HepG2 (cell line): ENCODE data around the gene BSN. TPM values are rescaled to one million over a fixed set of nuclear protein-coding genes. Genes with fewer than 3 reads are reported as not detected.

ENCODE experiments used
- CREBL2 ChIP-seq: sonication (generic); formaldehyde crosslinking; IDR thresholded peaks from 2 replicates; pipeline ENCODE4 v1.8.1; 2023; ENCODE audit warnings: missing genetic modification reagents, mild to moderate bottlenecking, borderline replicate concordance
- GATAD2A ChIP-seq: IDR thresholded peaks from 2 replicates; pipeline ENCODE4 v1.6.1; 2016
- GRHL1 ChIP-seq: sonication (generic); formaldehyde crosslinking; conservative IDR thresholded peaks from 2 replicates; pipeline ENCODE4 v1.8.0; 2022; ENCODE audit warnings: missing genetic modification reagents
- JDP2 ChIP-seq: sonication (generic); formaldehyde crosslinking; IDR thresholded peaks from 2 replicates; pipeline ENCODE4 v1.8.1; 2022; ENCODE audit warnings: missing genetic modification reagents, borderline replicate concordance
- KLF16 ChIP-seq, 2 experiments: sonication (generic) in 1 of 2; formaldehyde crosslinking in 1 of 2; IDR thresholded peaks; 2 replicates each; pipeline versions ENCODE4 v1.6.1 to v1.8.0; 2016 to 2023; ENCODE audit warnings: missing genetic modification reagents in 2 of 2, missing compliant biosample characterization in 1 of 2
- MAFF ChIP-seq: IDR thresholded peaks from 2 replicates; pipeline ENCODE4 v1.6.1; 2011; ENCODE audit warnings: low read depth, low read length, improper control_type of control experiment
- MTF2 ChIP-seq: sonication (generic); formaldehyde crosslinking; IDR thresholded peaks from 2 replicates; pipeline ENCODE4 v1.5.0; 2020; ENCODE audit warnings: missing genetic modification reagents, borderline replicate concordance
- MXI1 ChIP-seq: IDR thresholded peaks from 3 replicates; pipeline ENCODE4 v1.6.1; 2012; ENCODE audit warnings: low read depth, low read length, inconsistent platforms, borderline replicate concordance
- NCOA2 ChIP-seq: sonication (generic); formaldehyde crosslinking; IDR thresholded peaks from 2 replicates; pipeline ENCODE4 v1.8.0; 2022; ENCODE audit warnings: inconsistent platforms
- RARA ChIP-seq: IDR thresholded peaks from 2 replicates; pipeline ENCODE4 v1.6.1; 2016; ENCODE audit warnings: missing genetic modification reagents, missing compliant biosample characterization
- SOX5 ChIP-seq: IDR thresholded peaks from 2 replicates; pipeline ENCODE4 v1.6.1; 2016; ENCODE audit warnings: borderline replicate concordance
- SP5 ChIP-seq: IDR thresholded peaks from 2 replicates; pipeline ENCODE4 v1.6.1; 2016; ENCODE audit warnings: low read depth, borderline replicate concordance
- SRF ChIP-seq: IDR thresholded peaks from 2 replicates; pipeline ENCODE4 v1.6.1; 2011; ENCODE audit warnings: mild to moderate bottlenecking, low read depth, low read length, moderate library complexity
- TBX2 ChIP-seq: sonication (generic); formaldehyde crosslinking; IDR thresholded peaks from 2 replicates; pipeline ENCODE4 v1.5.0; 2020; ENCODE audit warnings: missing genetic modification reagents, mild to moderate bottlenecking, borderline replicate concordance
- TEAD3 ChIP-seq: optimal IDR thresholded peaks from 2 replicates; pipeline ENCODE3; 2016; ENCODE audit warnings: borderline replicate concordance
- ZBTB46 ChIP-seq: sonication (generic); formaldehyde crosslinking; IDR thresholded peaks from 2 replicates; pipeline ENCODE4 v1.4.0; 2020; ENCODE audit warnings: mild to moderate bottlenecking, missing genetic modification reagents, borderline replicate concordance
- ZFP62 ChIP-seq: sonication (generic); formaldehyde crosslinking; IDR thresholded peaks from 2 replicates; pipeline ENCODE4 v1.4.0; 2020; ENCODE audit warnings: missing genetic modification reagents
- ZMYM2 ChIP-seq: sonication (generic); formaldehyde crosslinking; IDR thresholded peaks from 2 replicates; pipeline ENCODE4 v1.8.0; 2022; ENCODE audit warnings: mild to moderate bottlenecking, missing genetic modification reagents
- ZNF629 ChIP-seq: sonication (generic); formaldehyde crosslinking; conservative IDR thresholded peaks from 2 replicates; pipeline ENCODE4 v1.5.0; 2020; ENCODE audit warnings: missing genetic modification reagents
- ZNF746 ChIP-seq: sonication (generic); formaldehyde crosslinking; IDR thresholded peaks from 2 replicates; pipeline ENCODE4 v1.8.0; 2022; ENCODE audit warnings: mild to moderate bottlenecking, missing genetic modification reagents
- ZXDC ChIP-seq: sonication (generic); formaldehyde crosslinking; IDR thresholded peaks from 2 replicates; pipeline ENCODE4 v1.5.0; 2020; ENCODE audit warnings: mild to moderate bottlenecking, missing genetic modification reagents
- polyA plus RNA-seq, 8 experiments: library from polyadenylated mRNA; depleted of rRNA in 3 of 8; stranded (reverse) in 7 of 8; unstranded in 1 of 8; fragments of >200 nt; fragmentation: Illumina TruSeq in 4 of 8; extraction: Trizol in 4 of 8; gene quantifications; 2 replicates each; pipeline versions ENCODE4 v1.2.1 to v1.2.3, GENCODE V29; 2011 to 2016; ENCODE audit warnings: low read depth in 4 of 8, missing spikeins in 1 of 8, mixed read lengths in 1 of 8; ENCODE audit not compliant: insufficient read depth in 1 of 8
- total RNA-seq, 5 experiments: library from RNA; depleted of rRNA; stranded (reverse); fragments of >200 nt; fragmentation: Illumina TruSeq; extraction: Trizol; gene quantifications; 2 replicates each; pipeline ENCODE4 v1.2.3, GENCODE V29; 2016; ENCODE audit warnings: low read depth in 1 of 5

BSN gene
- total and polyA plus RNA-seq, 2 of the 13 experiments (the other 11 are each of a cell fraction or from before 2014, with no cell fraction given), result 0.42 to 0.86 TPM

- 0 out of 2 replicates have a peak, but pooled peaks have one; percentile 38 for TF ChIP-seq ZBTB46 (CRISPR knock-in tag)
- peak; percentile 65 for TF ChIP-seq GATAD2A
- TF ChIP-seq SP5, result peak; percentile 81
- TF ChIP-seq ZXDC, result no peak
- peak; percentile 21; the same call in 1 of the 2 replicates for TF ChIP-seq SOX5 (CRISPR knock-in tag)
- 0 out of 2 replicates have a peak, but pooled peaks have one; percentile 26 for TF ChIP-seq ZMYM2 (CRISPR knock-in tag)
- TF ChIP-seq MXI1, result no peak
- no peak for TF ChIP-seq GRHL1 (CRISPR knock-in tag)
- peak; percentile 77 for TF ChIP-seq RARA (CRISPR knock-in tag)
- no peak for TF ChIP-seq ZNF629 (CRISPR knock-in tag)
- TF ChIP-seq ZFP62 (CRISPR knock-in tag), result no peak
- no peak for TF ChIP-seq CREBL2 (CRISPR knock-in tag)
- peak; percentile 41; the same call in 1 of the 2 replicates for TF ChIP-seq NCOA2 (CRISPR knock-in tag)
- TF ChIP-seq ZNF746 (CRISPR knock-in tag), result peak; percentile 86
- peak; percentile 91 for TF ChIP-seq TEAD3 (CRISPR knock-in tag)
- no peak for TF ChIP-seq MTF2 (CRISPR knock-in tag)
- no peak for TF ChIP-seq MAFF
- 0 out of 4 replicates have a peak, but pooled peaks of 1 of the 2 experiments have one; percentile 28 for TF ChIP-seq KLF16 (CRISPR knock-in tag; IDR thresholded peaks at IDR 0.05)
- no peak for TF ChIP-seq JDP2
- TF ChIP-seq TBX2 (CRISPR knock-in tag), result peak; percentile 29; the same call in 1 of the 2 replicates
- 0 out of 2 replicates have a peak, but pooled peaks have one; percentile 31 for TF ChIP-seq SRF
Measured at GRCh38 chr3:49666592-49666991, 112.3 kb downstream of the BSN start (continued).
